HepG2 (cell line): ENCODE data around the gene TMEM129. TPM values are rescaled to one million over a fixed set of nuclear protein-coding genes. Genes with fewer than 3 reads are reported as not detected.
A peak's percentile ranks its signal among the peaks of the same experiment; 100 is the strongest.

ENCODE experiments used
- ATAC-seq: fragments of 200-7000 bp; cut with Tn5 transposase; 3 replicates; pipeline ENCODE4 v1.9.1; 2020; ENCODE audit warnings: mild to moderate bottlenecking, moderate library complexity
- BruUV-seq: library from RNA; stranded (reverse); fragments of 400-500 nt; replicated peaks from 2 replicates; lab custom pipeline; 2021; lab: Mats Ljungman, UMichigan
- CTCF ChIA-PET: fragments of 300-600 bp; formaldehyde crosslinking; extraction: SDS; loops from one replicate; lab custom pipeline; 2021; ENCODE audit warnings: low total read pairs, inconsistent platforms, low intra/inter-chr PET ratio; lab: Yijun Ruan, JAX
- POLR2A ChIA-PET: fragments of 350-600 bp; sonication (Branson Sonifier 250); formaldehyde crosslinking; loops from one replicate; lab custom pipeline; 2020; ENCODE audit warnings: antibody characterized with exemption, inconsistent platforms; lab: Yijun Ruan, JAX
- DNase-seq: peaks from one replicate; pipeline ENCODE4 v3.0.0-alpha.2; 2015; ENCODE audit warnings: low spot score
- FAIRE-seq: peaks from 3 replicates; lab custom pipeline; 2011; peaks lifted over from hg19 to GRCh38; lab: Jason Lieb, UNC
- H2AFZ ChIP-seq: one replicate; pipeline ENCODE4 v1.6.1; 2011; ENCODE audit warnings: low read length, inconsistent platforms
- H3K27ac ChIP-seq: fragments of 300-600 bp; 3 replicates; pipeline ENCODE4 v1.8.0; 2011; ENCODE audit warnings: mixed run types, mild to moderate bottlenecking, mixed read lengths, low read length, inconsistent platforms; ENCODE audit not compliant: insufficient read depth; ENCODE audit errors: extremely low read length
- H3K27me3 ChIP-seq, 2 experiments: fragments of 200-600 bp in 1 of 2; 2 replicates in 1 of 2; 3 replicates in 1 of 2; pipeline versions ENCODE4 v1.6.0 to v1.8.0; 2011; ENCODE audit warnings: low read length in 2 of 2, mild to moderate bottlenecking in 2 of 2, moderate library complexity in 2 of 2, inconsistent platforms in 1 of 2; ENCODE audit not compliant: insufficient read depth in 2 of 2, control insufficient read depth in 1 of 2
- H3K36me3 ChIP-seq, 2 experiments: fragments of 200-600 bp in 1 of 2; replicated peaks in 1 of 2; 2 replicates in 1 of 2; 3 replicates in 1 of 2; pipeline versions ENCODE4 v1.5.1 to v1.8.0; 2011; ENCODE audit warnings: low read length in 2 of 2, inconsistent platforms in 1 of 2; ENCODE audit not compliant: insufficient read depth in 2 of 2, control insufficient read depth in 1 of 2
- H3K4me1 ChIP-seq: 2 replicates; pipeline ENCODE4 v1.5.1; 2012; ENCODE audit warnings: low read length, inconsistent platforms; ENCODE audit not compliant: insufficient read depth
- H3K4me2 ChIP-seq: 2 replicates; pipeline ENCODE4 v1.6.0; 2011; ENCODE audit warnings: low read depth, low read length, inconsistent platforms
- H3K4me3 ChIP-seq, 3 experiments: fragments of 200-600 bp in 1 of 3; sonication (generic), shearing (Covaris generic) in 1 of 3; replicated peaks in 1 of 3; 2 replicates each; pipeline ENCODE4 v1.5.1; 2011 to 2016; ENCODE audit warnings: low read length in 3 of 3, inconsistent platforms in 2 of 3, low read depth in 2 of 3, mild to moderate bottlenecking in 2 of 3, control low read depth in 1 of 3, mixed read lengths in 1 of 3; ENCODE audit not compliant: insufficient read depth in 1 of 3
- H3K79me2 ChIP-seq: one replicate; pipeline ENCODE4 v1.6.1; 2011; ENCODE audit warnings: low read length, inconsistent platforms; ENCODE audit not compliant: insufficient read depth
- H3K9ac ChIP-seq: 2 replicates; pipeline ENCODE4 v1.6.0; 2011; ENCODE audit warnings: mild to moderate bottlenecking, low read depth, low read length, inconsistent platforms; ENCODE audit not compliant: insufficient read depth
- H3K9me3 ChIP-seq: 2 replicates; pipeline ENCODE4 v1.5.1; 2012; ENCODE audit warnings: mild to moderate bottlenecking, low read length
- H4K20me1 ChIP-seq: 2 replicates; pipeline ENCODE4 v1.6.0; 2011; ENCODE audit warnings: inconsistent platforms, mild to moderate bottlenecking, low read length, moderate library complexity; ENCODE audit not compliant: insufficient read depth
- AGO2 ChIP-seq: fragments of 200-400 bp; formaldehyde crosslinking; optimal IDR thresholded peaks from 2 replicates; pipeline ENCODE3; 2017; ENCODE audit warnings: mild to moderate bottlenecking, low read depth, low read length, moderate library complexity
- AKAP8 ChIP-seq: sonication (generic); formaldehyde crosslinking; IDR thresholded peaks from 2 replicates; pipeline ENCODE4 v1.5.1; 2020; ENCODE audit warnings: mild to moderate bottlenecking, missing genetic modification reagents
- HNRNPL ChIP-seq: fragments of 200-400 bp; formaldehyde crosslinking; IDR thresholded peaks from 2 replicates; pipeline ENCODE4 v1.6.1; 2017; ENCODE audit warnings: mild to moderate bottlenecking, low read depth, low read length
- KDM5B ChIP-seq: sonication (generic); formaldehyde crosslinking; IDR thresholded peaks from 2 replicates; pipeline ENCODE4 v1.4.0; 2020; ENCODE audit warnings: missing genetic modification reagents, mild to moderate bottlenecking, borderline replicate concordance
- KDM6A ChIP-seq: IDR thresholded peaks from 2 replicates; pipeline ENCODE4 v1.6.1; 2016; ENCODE audit warnings: low read depth
- KLF12 ChIP-seq: sonication (generic); formaldehyde crosslinking; IDR thresholded peaks from 2 replicates; pipeline ENCODE4 v1.4.0; 2020; ENCODE audit warnings: missing genetic modification reagents, borderline replicate concordance
- MAZ ChIP-seq, 2 experiments: sonication (generic) in 1 of 2; formaldehyde crosslinking in 1 of 2; IDR thresholded peaks; 2 replicates each; pipeline versions ENCODE4 v1.5.0 to v1.6.1; 2012 to 2020; ENCODE audit warnings: low read depth in 2 of 2, mild to moderate bottlenecking in 2 of 2, borderline replicate concordance in 1 of 2, improper control_type of control experiment in 1 of 2, low read length in 1 of 2, missing genetic modification reagents in 1 of 2, moderate library complexity in 1 of 2
- MED13 ChIP-seq: sonication (generic); formaldehyde crosslinking; IDR thresholded peaks from 2 replicates; pipeline ENCODE4 v1.5.0; 2020; ENCODE audit warnings: missing genetic modification reagents
- NAIF1 ChIP-seq: sonication (generic); formaldehyde crosslinking; IDR thresholded peaks from 2 replicates; pipeline ENCODE4 v1.5.0; 2020; ENCODE audit warnings: mild to moderate bottlenecking, missing genetic modification reagents, borderline replicate concordance
- NFRKB ChIP-seq: fragments of 450-650 bp; IDR thresholded peaks from 2 replicates; pipeline ENCODE4 v1.6.1; 2017
- PHF21A ChIP-seq: sonication (generic); formaldehyde crosslinking; IDR thresholded peaks from 2 replicates; pipeline ENCODE4 v1.5.0; 2020; ENCODE audit warnings: mild to moderate bottlenecking, missing genetic modification reagents
- RBM39 ChIP-seq: fragments of 200-400 bp; formaldehyde crosslinking; IDR thresholded peaks from one replicate; pipeline ENCODE4 v1.6.1; 2018; ENCODE audit warnings: antibody characterized with exemption, mild to moderate bottlenecking, low read depth, low read length; ENCODE audit not compliant: poor library complexity, severe bottlenecking
- SRSF4 ChIP-seq: fragments of 200-400 bp; formaldehyde crosslinking; IDR thresholded peaks from one replicate; pipeline ENCODE4 v1.6.1; 2018; ENCODE audit warnings: mild to moderate bottlenecking, low read depth, low read length, moderate library complexity; ENCODE audit not compliant: poor library complexity, severe bottlenecking
- TBP ChIP-seq: sonication (generic); formaldehyde crosslinking; IDR thresholded peaks from 2 replicates; pipeline ENCODE4 v1.5.0; 2020; ENCODE audit warnings: missing genetic modification reagents
- TOPORS ChIP-seq: sonication (generic); formaldehyde crosslinking; IDR thresholded peaks from 2 replicates; pipeline ENCODE4 v1.8.0; 2023; ENCODE audit warnings: mild to moderate bottlenecking, missing genetic modification reagents
- ZBTB7A ChIP-seq: sonication (generic); formaldehyde crosslinking; IDR thresholded peaks from 2 replicates; pipeline ENCODE4 v1.8.0; 2022; ENCODE audit warnings: mild to moderate bottlenecking, missing genetic modification reagents
- ZNF225 ChIP-seq: sonication (generic); formaldehyde crosslinking; IDR thresholded peaks from 2 replicates; pipeline ENCODE4 v1.4.0; 2020; ENCODE audit warnings: mild to moderate bottlenecking, missing genetic modification reagents
- ZNF430 ChIP-seq: sonication (generic); formaldehyde crosslinking; IDR thresholded peaks from 2 replicates; pipeline ENCODE4 v1.9.0; 2021; ENCODE audit warnings: mild to moderate bottlenecking, missing genetic modification reagents
- ZNF569 ChIP-seq: sonication (generic); formaldehyde crosslinking; IDR thresholded peaks from 2 replicates; pipeline ENCODE4 v1.5.0; 2020; ENCODE audit warnings: mild to moderate bottlenecking, missing genetic modification reagents, moderate library complexity, borderline replicate concordance
- ZNF605 ChIP-seq: sonication (generic); formaldehyde crosslinking; IDR thresholded peaks from 2 replicates; pipeline ENCODE4 v1.8.0; 2022; ENCODE audit warnings: mild to moderate bottlenecking, missing genetic modification reagents
- ZNF891 ChIP-seq: sonication (generic); formaldehyde crosslinking; IDR thresholded peaks from 2 replicates; pipeline ENCODE4 v1.5.0; 2020; ENCODE audit warnings: mild to moderate bottlenecking, missing genetic modification reagents
- ZSCAN21 ChIP-seq: sonication (generic); formaldehyde crosslinking; IDR thresholded peaks from 2 replicates; pipeline ENCODE4 v1.8.0; 2022; ENCODE audit warnings: mild to moderate bottlenecking, missing genetic modification reagents, moderate library complexity, borderline replicate concordance
- WGBS: methylation state at CpG from one replicate; pipeline ENCODE4 v1.1.6; 2017; ENCODE audit warnings: low lambda C conversion rate; 5-methylcytosine and 5-hydroxymethylcytosine counted together
- in situ Hi-C: cut with HindIII; loops from 2 replicates; pipeline ENCODE4 v1.10.0; 2017; ENCODE audit warnings: low pct_unique_long_range_greater_than_20kb; ENCODE audit not compliant: extremely low pct_ligation_motif_present
- intact Hi-C: fragments of 100-400 bp; cut with micrococcal nuclease; formaldehyde crosslinking; loops from one replicate; pipeline ENCODE4 v1.10.0; 2022; ENCODE audit not compliant: unreplicated experiment
- polyA plus RNA-seq, 8 experiments: library from polyadenylated mRNA; depleted of rRNA in 3 of 8; stranded (reverse) in 7 of 8; unstranded in 1 of 8; fragments of >200 nt; fragmentation: Illumina TruSeq in 4 of 8; extraction: Trizol in 4 of 8; gene quantifications; 2 replicates each; pipeline versions ENCODE4 v1.2.1 to v1.2.3, GENCODE V29; 2011 to 2016; ENCODE audit warnings: low read depth in 4 of 8, missing spikeins in 1 of 8, mixed read lengths in 1 of 8; ENCODE audit not compliant: insufficient read depth in 1 of 8
- total RNA-seq, 5 experiments: library from RNA; depleted of rRNA; stranded (reverse); fragments of >200 nt; fragmentation: Illumina TruSeq; extraction: Trizol; gene quantifications; 2 replicates each; pipeline ENCODE4 v1.2.3, GENCODE V29; 2016; ENCODE audit warnings: low read depth in 1 of 5
- TF ChIP-seq, protein P1 (sequence below): IDR thresholded peaks from 2 replicates; pipeline ENCODE4 v1.6.1; 2016; ENCODE audit warnings: low read depth
- TF ChIP-seq, protein P2 (sequence below): sonication (generic); formaldehyde crosslinking; IDR thresholded peaks from 2 replicates; pipeline ENCODE4 v1.5.0; 2020; ENCODE audit warnings: missing genetic modification reagents

The TMEM129 gene
- total and polyA plus RNA-seq, 2 of the 13 experiments (the other 11 are each of a cell fraction or from before 2014, with no cell fraction given) = 19.0 to 25.8 TPM

DNA sequence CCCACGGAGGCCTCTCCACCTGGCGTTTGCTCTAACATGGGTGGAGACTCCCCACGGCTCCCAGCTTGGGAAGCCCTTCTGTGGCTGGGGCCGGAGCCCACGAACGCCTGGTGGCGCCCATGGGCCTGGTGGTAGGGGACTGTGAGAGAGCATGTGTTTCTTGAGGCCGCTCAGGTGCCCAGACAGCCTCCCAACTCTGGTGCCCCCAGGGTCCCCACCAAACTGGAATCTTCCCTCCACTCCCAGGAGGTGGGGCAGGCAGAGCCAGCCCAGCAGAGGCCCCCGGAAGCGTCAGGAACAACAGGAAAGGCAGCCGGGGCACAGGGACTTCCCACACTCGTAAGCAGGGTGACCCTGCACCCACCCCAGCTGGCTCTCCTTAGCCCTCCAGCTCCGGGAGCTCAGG is 38.7 kb upstream of the TMEM129 start:
- H2AFZ ChIP-seq = no peak overlapping the region
- peak overlapping the region; percentile 48 for H3K4me2 ChIP-seq
- H4K20me1 ChIP-seq = no peaks in the 10 kb centered on the region
- H3K79me2 ChIP-seq = no peaks in the 10 kb centered on the region
- POLR2A ChIA-PET = interaction anchor here (0.9 to 34.3 kb wide), 8 partner anchors 8 to 104 kb away, joined by 3 to 1258 read pairs (median 4); partner anchors contain the start of gene FGFR3
- 0 out of 2 replicates have a peak overlapping the region, but pooled peaks have one; percentile 27 for H3K9ac ChIP-seq
- H3K27me3 ChIP-seq = no peaks in the 10 kb centered on the region
- H3K27ac ChIP-seq = peak overlapping the region; percentile 23
- peak overlapping the region in 1 of 3 experiments; percentile 48; a peak in 1 of 6 replicates for H3K4me3 ChIP-seq
- no peaks in the 10 kb centered on the region for H3K36me3 ChIP-seq
- CTCF ChIA-PET = interaction anchor here (0.9 to 1.4 kb wide), 2 partner anchors 50 to 51 kb away, joined by 3 read pairs; no protein-coding TSS in a partner anchor
- intact Hi-C loops (no loop called here), in situ Hi-C loops (loop anchor here (10.0 kb wide), 1 partner anchor 45 kb away; no protein-coding TSS in a partner anchor)
- WGBS = no CpG with 5 or more reads among the region's 13 CpGs
- ATAC-seq (peak; percentile 14), FAIRE-seq (no peak), DNase-seq (no peak)
- peaks cover 88% of the 10 kb centered on the region for H3K4me1 ChIP-seq
- BruUV-seq = no TSS peak
- H3K9me3 ChIP-seq = no peaks in the 10 kb centered on the region
- TF ChIP-seq KLF12 (CRISPR knock-in tag) = no peak
- peak; percentile 78 for TF ChIP-seq ZNF605
- no peak for TF ChIP-seq ZNF225
- TF ChIP-seq, protein P1, sequence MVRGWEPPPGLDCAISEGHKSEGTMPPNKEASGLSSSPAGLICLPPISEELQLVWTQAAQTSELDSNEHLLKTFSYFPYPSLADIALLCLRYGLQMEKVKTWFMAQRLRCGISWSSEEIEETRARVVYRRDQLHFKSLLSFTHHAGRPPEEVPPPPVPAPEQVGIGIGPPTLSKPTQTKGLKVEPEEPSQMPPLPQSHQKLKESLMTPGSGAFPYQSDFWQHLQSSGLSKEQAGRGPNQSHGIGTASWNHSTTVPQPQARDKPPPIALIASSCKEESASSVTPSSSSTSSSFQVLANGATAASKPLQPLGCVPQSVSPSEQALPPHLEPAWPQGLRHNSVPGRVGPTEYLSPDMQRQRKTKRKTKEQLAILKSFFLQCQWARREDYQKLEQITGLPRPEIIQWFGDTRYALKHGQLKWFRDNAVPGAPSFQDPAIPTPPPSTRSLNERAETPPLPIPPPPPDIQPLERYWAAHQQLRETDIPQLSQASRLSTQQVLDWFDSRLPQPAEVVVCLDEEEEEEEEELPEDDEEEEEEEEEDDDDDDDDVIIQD = no peak
- TF ChIP-seq KDM5B (CRISPR knock-in tag) = peak; percentile 34; the same call in 1 of the 2 replicates
- TF ChIP-seq KDM6A = no peak
- no peak for TF ChIP-seq ZSCAN21 (CRISPR knock-in tag)
- 0 out of 2 replicates have a peak, but pooled peaks have one; percentile 54 for TF ChIP-seq AKAP8 (CRISPR knock-in tag)
- peak; percentile 69; the same call in 1 of the 2 replicates for TF ChIP-seq ZNF891 (CRISPR knock-in tag)
- TF ChIP-seq TOPORS (CRISPR knock-in tag) = no peak
- no peak for TF ChIP-seq SRSF4
- TF ChIP-seq HNRNPL = peak; percentile 87
- peak; percentile 38 for TF ChIP-seq AGO2
- TF ChIP-seq RBM39 = peak; percentile 45
- no peak for TF ChIP-seq TBP (CRISPR knock-in tag)
- TF ChIP-seq NFRKB = no peak
- no peak for TF ChIP-seq MAZ (IDR thresholded peaks at IDR 0.05; ENCODE audit: borderline replicate concordance, low read depth, low read length)
- 0 out of 2 replicates have a peak, but pooled peaks have one; percentile 36 for TF ChIP-seq MAZ (CRISPR knock-in tag; IDR thresholded peaks at IDR 0.05; ENCODE audit: low read depth)
- peak; percentile 44; the same call in 1 of the 2 replicates for TF ChIP-seq ZBTB7A (CRISPR knock-in tag)
- TF ChIP-seq ZNF430 (CRISPR knock-in tag) = peak; percentile 67; the same call in 1 of the 2 replicates
- TF ChIP-seq, protein P2, sequence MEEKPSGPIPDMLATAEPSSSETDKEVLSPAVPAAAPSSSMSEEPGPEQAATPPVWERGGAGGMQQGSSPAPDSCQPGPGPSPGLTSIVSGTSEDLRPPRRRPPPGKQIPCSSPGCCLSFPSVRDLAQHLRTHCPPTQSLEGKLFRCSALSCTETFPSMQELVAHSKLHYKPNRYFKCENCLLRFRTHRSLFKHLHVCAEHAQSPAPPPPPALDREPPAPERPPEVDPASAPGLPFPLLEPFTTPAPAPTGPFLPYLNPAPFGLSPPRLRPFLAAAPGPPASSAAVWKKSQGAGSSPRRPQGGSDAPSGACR (CRISPR knock-in tag) = no peak
- peak; percentile 55 for TF ChIP-seq PHF21A (CRISPR knock-in tag)
- TF ChIP-seq NAIF1 (CRISPR knock-in tag) = no peak
- TF ChIP-seq MED13 (CRISPR knock-in tag) = no peak
- no peak for TF ChIP-seq ZNF569 (CRISPR knock-in tag)
